ENCODE results near the gene MYL3.

DNA sequence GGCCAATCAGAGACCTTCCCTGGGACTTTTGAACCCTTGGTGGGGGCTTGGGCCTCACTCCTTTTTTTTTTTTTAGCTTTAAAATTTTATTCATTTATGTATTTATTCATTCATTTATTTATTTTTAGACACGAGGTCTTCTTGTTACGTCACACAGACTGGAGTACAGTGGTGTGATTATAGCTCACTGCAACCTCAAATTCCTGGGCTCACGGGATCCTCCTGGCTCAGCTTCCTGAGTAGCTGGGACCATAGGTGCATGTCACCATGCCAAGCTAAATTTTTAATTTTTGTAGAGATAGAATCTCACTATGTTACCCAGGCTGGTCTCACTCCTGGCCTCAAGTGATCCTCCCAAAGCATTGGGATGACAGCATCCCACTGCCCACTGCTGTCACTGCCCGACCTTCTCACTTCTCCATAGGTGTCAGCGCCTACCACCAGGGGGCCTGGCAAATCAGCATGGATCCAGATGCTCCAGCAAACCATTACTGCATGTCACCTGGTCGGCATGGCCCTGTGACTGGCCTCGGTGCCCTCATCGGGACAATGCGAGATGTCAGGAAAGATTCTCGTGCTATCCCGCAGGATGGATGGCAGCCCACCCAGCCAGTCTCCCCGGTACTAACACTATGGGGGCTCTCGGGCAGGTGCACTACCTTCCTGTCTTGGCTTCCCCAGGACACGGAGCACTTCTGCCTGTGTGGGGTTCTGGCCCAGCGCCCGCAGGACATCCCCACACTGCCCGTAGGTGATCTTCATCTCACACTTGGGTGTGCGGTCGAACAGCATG, 3.0 kb downstream of the MYL3 start:
- TF ChIP-seq CTCF (IDR thresholded peaks at IDR 0.05) (no peak), POLR2A (IDR thresholded peaks at IDR 0.05) (no peak)
